ENCODE results near the gene KRTAP25-1.

KRTAP25-1 gene

DNA sequence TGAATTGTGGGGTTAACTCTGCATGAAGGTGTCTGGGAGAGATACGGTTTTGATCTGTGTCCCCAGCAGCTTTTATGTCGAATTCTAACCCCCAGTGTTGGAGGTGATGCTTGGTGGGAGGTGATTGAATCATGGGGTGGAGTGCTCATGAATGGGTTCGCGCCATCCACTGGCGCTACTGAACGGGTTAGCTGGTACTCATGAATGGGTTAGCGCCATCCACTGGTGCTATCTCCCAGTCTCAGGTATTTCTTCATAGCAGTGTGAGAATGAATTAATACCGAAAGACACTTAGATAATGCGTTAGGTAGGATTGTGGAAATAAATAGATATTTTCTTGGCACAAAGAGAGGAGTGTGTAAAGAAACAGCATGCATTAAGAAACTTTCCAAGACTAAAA, 40.5 kb downstream of the KRTAP25-1 start:
- DNase-seq (ENCODE audit: low read depth) = no peak

DNA sequence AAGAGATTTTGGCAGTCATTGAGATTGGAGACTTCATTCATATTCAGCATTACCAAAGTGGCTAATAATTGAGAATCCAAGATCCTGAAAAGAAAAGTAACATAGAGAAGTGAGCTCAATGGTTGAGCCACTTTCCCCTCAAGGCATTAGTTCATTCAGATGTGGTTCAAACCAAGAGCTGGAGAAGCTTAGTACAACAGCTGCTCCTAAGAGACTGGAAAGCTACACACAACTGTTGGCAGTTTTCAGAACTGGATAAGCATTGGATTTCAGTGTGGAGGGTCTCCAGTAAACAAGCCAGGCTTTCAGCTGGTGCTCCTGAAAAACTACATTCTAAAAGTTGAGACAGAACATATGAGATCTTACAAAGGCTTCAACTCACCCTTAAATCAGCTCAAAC, 44.3 kb downstream of the KRTAP25-1 start:
- no peak for DNase-seq (ENCODE audit: low read depth)

DNA sequence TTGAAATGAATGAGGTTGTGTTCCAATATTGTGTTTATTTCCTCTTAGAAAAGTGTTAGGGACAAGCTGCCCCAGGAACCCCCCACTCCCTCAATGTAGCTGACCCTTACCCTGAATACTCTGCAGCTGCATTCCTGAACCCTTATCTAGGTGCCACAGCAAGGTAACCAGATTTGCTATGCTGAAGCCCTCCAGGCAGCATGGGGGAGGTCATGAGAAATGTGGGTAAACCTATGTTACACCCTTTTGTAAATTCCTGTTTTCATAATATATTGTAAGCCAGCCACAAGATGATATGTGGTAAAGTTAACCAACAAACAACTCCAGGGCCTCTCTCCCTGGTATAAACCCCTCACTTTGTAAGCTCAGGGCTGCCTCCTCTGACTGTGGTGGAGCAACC, 45.6 kb downstream of the KRTAP25-1 start:
- no peak for DNase-seq (ENCODE audit: low read depth)

GRCh38 chr21:30240661-30241060, 48.7 kb downstream of the KRTAP25-1 start:
- no peak for DNase-seq (ENCODE audit: low read depth)

Measured in stromal cell of bone marrow (primary cell).